Measurements from ENCODE around the gene KRT79. TPM values are rescaled to one million over a fixed set of nuclear protein-coding genes. Genes with fewer than 3 reads are reported as not detected.

KRT79 gene
- total RNA-seq, 4 donors from 2014 or later: not detected

DNA sequence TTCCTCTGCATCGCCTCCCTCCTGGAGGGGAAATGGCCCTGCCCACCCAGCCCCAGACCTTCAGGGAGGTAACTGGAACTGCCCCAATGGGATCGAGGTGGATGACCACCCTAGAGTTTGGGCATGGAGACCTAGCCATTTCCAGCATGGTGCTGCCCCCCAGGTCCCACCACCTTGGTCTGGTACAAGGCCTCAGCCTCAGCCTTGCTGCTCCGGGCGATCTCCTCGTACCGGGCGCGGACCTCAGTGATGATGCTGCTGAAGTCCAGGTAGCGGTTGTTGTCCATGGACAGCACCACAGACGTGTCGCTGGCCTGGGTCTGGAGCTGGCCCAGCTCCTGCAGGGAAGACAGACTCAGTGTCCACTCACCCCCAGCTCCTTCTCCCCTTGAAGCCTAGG lies 10.3 kb upstream of the KRT79 start:
- no peak overlapping the region for H3K4me3 ChIP-seq
- no peak overlapping the region for H3K27ac ChIP-seq
- TF ChIP-seq POLR2A (IDR thresholded peaks at IDR 0.05) (no peak), POLR2AphosphoS5 (IDR thresholded peaks at IDR 0.05) (no peak), EP300 (IDR thresholded peaks at IDR 0.05) (no peak)
- TF ChIP-seq, protein P1, sequence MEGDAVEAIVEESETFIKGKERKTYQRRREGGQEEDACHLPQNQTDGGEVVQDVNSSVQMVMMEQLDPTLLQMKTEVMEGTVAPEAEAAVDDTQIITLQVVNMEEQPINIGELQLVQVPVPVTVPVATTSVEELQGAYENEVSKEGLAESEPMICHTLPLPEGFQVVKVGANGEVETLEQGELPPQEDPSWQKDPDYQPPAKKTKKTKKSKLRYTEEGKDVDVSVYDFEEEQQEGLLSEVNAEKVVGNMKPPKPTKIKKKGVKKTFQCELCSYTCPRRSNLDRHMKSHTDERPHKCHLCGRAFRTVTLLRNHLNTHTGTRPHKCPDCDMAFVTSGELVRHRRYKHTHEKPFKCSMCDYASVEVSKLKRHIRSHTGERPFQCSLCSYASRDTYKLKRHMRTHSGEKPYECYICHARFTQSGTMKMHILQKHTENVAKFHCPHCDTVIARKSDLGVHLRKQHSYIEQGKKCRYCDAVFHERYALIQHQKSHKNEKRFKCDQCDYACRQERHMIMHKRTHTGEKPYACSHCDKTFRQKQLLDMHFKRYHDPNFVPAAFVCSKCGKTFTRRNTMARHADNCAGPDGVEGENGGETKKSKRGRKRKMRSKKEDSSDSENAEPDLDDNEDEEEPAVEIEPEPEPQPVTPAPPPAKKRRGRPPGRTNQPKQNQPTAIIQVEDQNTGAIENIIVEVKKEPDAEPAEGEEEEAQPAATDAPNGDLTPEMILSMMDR (IDR thresholded peaks at IDR 0.05): no peak
- 91% methylated on average over 4 of the region's 11 CpGs; no CpG with 5 or more reads in 1 of the 2 donors for WGBS, 2 donors (ENCODE audit: low coverage in 1 of 2)
- no peaks in the 10 kb centered on the region for H3K9me3 ChIP-seq
- no peaks in the 10 kb centered on the region for H3K36me3 ChIP-seq
- no peak for ATAC-seq
- H3K4me1 ChIP-seq: no peaks in the 10 kb centered on the region
- H3K27me3 ChIP-seq: peaks cover 5% of the 10 kb centered on the region

- Histone ChIP-seq H3K36me3 (no peaks in the 10 kb centered on the region), H3K27me3 (peaks cover 44% of the 10 kb centered on the region), H3K27ac (no peak overlapping the region), H3K9me3 (no peaks in the 10 kb centered on the region), H3K4me3 (no peak overlapping the region), H3K4me1 (no peaks in the 10 kb centered on the region)
- WGBS, 2 donors (ENCODE audit: low coverage in 1 of 2): 68 to 69% methylated on average over 4 to 10 of the region's 18 CpGs
- ATAC-seq: no peak
- TF ChIP-seq, protein P1 (IDR thresholded peaks at IDR 0.05): no peak
Observed at GRCh38 chr12:52839436-52840105, 5.5 kb upstream of the KRT79 start.

GRCh38 chr12:52838609-52839435 lies 4.7 kb upstream of the KRT79 start:
- H3K4me1 ChIP-seq: no peaks in the 10 kb centered on the region
- TF ChIP-seq EP300 (IDR thresholded peaks at IDR 0.05) (no peak), POLR2A (IDR thresholded peaks at IDR 0.05) (no peak), POLR2AphosphoS5 (IDR thresholded peaks at IDR 0.05) (no peak)
- TF ChIP-seq, protein P1 (IDR thresholded peaks at IDR 0.05): no peak
- no peaks in the 10 kb centered on the region for H3K36me3 ChIP-seq
- H3K27me3 ChIP-seq: peaks cover 51% of the 10 kb centered on the region
- H3K27ac ChIP-seq: no peak overlapping the region
- no peak overlapping the region for H3K4me3 ChIP-seq
- no peaks in the 10 kb centered on the region for H3K9me3 ChIP-seq
- no peak for ATAC-seq
- 52 to 67% methylated on average over 3 to 6 of the region's 14 CpGs for WGBS, 2 donors (ENCODE audit: low coverage in 1 of 2)

DNA sequence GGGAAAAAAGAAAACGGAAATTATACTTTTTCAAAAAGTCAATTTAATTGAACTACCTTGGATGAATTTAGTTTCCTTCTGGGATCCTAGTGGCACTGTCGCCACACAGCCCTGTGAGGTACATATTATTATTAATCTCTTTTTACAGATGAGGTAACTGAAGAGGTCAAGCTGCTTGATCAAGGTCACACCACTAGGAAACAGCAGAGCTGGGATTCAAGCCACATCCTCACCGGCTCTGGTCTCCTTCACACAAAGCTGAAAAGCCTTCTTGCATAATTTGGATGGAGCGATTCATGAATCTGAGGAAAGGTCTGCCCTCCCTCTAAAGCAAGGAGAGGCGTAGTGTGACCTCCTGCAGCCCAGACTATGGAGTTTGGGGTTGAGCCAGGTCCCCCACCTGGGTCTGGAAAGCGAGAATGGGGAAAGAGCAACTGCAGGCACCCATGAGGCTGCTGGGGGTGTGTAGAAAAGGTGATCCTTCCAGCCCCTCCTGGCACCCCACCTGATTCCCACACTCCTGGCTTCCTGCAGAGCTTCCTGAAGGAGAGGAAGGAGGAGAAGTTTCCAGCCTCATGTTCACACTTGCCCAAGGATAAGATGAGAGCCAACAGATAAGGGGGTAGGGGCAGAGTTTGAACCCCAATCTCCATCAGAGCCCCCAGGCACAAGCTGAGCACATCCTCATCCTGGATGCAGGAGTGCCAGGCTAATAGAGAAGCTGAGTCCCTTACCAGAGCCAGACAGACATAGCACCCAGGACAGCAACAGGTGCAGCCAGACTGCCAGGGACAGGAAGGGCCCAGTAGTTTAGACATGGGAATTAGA lies 3.9 kb upstream of the KRT79 start:
- Histone ChIP-seq H3K27ac (no peak overlapping the region), H3K36me3 (no peaks in the 10 kb centered on the region), H3K27me3 (peaks cover 51% of the 10 kb centered on the region), H3K4me1 (no peaks in the 10 kb centered on the region), H3K4me3 (no peak overlapping the region), H3K9me3 (no peaks in the 10 kb centered on the region)
- 74 to 80% methylated on average over 2 to 3 of the region's 6 CpGs for WGBS, 2 donors (ENCODE audit: low coverage in 1 of 2)
- TF ChIP-seq POLR2A (IDR thresholded peaks at IDR 0.05) (no peak), EP300 (IDR thresholded peaks at IDR 0.05) (no peak)
- ATAC-seq: no peak

- TF ChIP-seq POLR2AphosphoS5 (IDR thresholded peaks at IDR 0.05) (no peak), POLR2A (IDR thresholded peaks at IDR 0.05) (no peak), EP300 (IDR thresholded peaks at IDR 0.05) (no peak)
- TF ChIP-seq, protein P1 (IDR thresholded peaks at IDR 0.05): no peak
- Histone ChIP-seq H3K9me3 (no peaks in the 10 kb centered on the region), H3K27ac (no peak overlapping the region), H3K36me3 (no peaks in the 10 kb centered on the region), H3K4me3 (no peak overlapping the region), H3K27me3 (peaks cover 51% of the 10 kb centered on the region), H3K4me1 (no peaks in the 10 kb centered on the region)
- ATAC-seq: no peak
- WGBS, 2 donors (ENCODE audit: low coverage in 1 of 2): 61 to 94% methylated on average over 3 to 7 of the region's 9 CpGs
Observed at GRCh38 chr12:52837413-52837741, 3.3 kb upstream of the KRT79 start.

Measured in gastroesophageal sphincter (tissue), 4 donors.